Activated CD4-positive, alpha-beta T cell treated with anti-CD3 and anti-CD28 coated beads, Interleukin-2, amount 50 U/mL, for 16 hours (primary cell): ENCODE results near the gene SIVA1.
"Not testable (repeated sequence)": the region's sequence is repeated elsewhere in the genome, so short reads cannot be mapped to it uniquely, and the experiment has no call there.

Experiments
- DNase-seq: peaks from one replicate; pipeline ENCODE4 v3.0.0-alpha.2; 2020

Gene SIVA1

DNA sequence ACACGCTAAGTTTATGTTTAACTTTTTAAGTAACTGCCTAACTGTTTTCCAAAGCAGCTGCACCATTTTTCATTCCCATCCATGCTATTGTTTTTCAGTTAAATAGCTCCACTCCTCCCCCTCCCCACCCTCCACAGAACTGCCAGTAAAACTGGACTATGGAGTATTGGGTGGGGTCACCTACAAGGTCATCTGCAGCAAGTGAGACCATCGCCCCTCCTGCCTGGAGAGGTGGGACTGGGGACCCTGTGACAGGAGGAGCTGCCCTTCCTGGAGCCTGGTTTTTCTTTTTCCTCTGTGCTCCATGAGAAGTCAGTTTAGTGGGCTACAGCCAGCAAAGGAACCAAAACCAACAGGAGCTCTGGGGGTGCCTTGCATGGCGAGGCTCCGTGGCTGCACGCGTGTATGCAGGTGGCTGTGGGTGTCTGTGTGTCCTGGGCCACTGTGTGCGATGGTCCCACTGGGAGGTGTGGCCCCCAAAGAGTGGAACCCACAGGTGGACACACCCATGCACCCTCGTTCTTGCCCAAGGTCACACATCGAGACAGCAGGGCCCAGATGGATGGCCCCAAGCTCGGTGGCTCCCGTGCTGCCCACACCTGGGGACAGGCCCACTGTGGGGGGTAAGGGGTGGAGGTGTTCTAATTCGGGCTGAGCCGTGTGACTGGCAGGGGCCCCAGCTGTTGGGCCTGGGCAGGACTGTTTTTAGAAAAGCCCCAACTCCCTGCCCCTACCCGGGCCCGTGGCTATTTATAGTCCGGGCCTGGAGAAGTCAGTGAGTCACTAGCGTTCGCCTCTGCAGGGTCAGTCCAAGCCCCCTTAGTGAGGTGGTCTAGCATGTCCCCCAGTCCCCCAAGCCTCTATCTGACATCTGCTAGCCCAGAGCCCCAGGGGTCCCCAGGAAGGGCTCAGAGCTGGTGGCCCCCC is 31.2 kb upstream of the SIVA1 start:
- DNase-seq = no peak

GRCh38 chr14:104722938-104723650 is 29.9 kb upstream of the SIVA1 start:
- DNase-seq = no peak

GRCh38 chr14:104723651-104724406 is 29.1 kb upstream of the SIVA1 start, which contains the start of gene ADSS1:
Gene ADSS1 (plus strand): TSS chr14:104724229. CDS start chr14:104724271, 42 bp downstream.
- peak; percentile 52 for DNase-seq

DNA sequence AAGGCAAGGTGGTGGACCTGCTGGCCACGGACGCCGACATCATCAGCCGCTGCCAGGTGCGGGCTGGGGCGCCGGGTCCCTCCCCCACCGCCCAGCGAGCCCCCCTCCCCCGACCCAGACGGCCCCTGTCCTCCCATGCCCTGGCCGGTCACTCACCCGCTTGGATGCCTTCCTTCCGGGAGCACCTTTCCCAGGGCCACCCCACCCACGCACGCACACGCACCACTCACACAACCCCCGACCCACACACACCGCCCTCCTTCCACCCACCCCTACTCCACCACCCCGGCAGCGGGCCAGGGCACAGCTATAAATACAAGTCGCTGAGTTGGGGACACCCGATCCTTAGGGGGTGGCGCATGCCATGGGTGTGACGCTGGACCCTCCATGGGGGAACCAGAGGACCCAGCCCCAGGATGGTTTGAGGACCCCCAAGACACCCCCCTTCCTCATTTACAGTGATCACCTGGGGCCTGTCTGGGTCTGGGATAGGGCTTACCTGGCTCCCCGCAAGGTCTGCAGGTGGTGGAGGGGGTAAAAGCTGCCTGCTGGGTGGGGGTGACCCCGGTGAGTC is 28.5 kb upstream of the SIVA1 start:
- no peak for DNase-seq

- no peak for DNase-seq
Observed at GRCh38 chr14:104724981-104725771, 27.8 kb upstream of the SIVA1 start.

DNA sequence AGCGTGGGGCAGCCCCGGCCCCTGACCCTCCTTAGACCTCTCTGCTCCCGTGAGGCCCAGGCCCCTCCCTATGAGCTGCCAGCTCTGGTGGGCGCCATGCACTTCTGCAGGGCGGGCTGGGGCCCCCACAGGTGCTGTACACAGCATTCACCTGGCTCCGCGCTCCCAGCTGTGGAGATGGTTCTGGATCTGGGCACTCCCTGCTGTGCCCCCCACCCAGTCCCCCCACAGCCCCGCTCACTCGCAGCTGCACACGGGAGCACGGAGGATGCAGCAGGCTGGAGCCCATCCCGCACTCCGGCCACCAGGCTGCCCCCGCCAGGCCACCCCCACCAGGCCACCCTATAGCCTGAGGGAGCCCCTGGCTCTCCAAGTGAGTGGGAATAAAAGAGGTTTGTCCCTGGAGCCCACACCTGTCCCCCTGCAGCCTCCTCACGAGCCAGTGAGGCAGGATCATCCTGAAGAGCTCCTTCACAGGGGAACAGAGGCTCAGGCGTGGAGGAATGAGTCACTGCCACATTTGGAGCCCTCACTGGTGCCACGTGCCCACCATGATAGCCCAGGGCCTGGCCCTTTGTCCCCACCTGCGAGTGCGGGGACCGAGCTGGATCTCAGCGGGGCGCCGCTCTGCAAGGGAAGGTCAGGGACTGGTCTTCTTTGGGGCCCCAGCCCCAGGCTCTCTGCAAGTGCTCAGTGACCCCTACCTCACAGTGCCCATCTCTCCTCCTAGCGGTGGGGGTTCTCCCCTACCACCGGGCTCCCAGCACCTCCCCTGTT is 27.0 kb upstream of the SIVA1 start:
- DNase-seq = no peak

GRCh38 chr14:104726600-104727451 is 26.1 kb upstream of the SIVA1 start:
- no peak for DNase-seq

- DNase-seq = no peak
Observed at GRCh38 chr14:104728631-104729030, 24.3 kb upstream of the SIVA1 start.

DNA sequence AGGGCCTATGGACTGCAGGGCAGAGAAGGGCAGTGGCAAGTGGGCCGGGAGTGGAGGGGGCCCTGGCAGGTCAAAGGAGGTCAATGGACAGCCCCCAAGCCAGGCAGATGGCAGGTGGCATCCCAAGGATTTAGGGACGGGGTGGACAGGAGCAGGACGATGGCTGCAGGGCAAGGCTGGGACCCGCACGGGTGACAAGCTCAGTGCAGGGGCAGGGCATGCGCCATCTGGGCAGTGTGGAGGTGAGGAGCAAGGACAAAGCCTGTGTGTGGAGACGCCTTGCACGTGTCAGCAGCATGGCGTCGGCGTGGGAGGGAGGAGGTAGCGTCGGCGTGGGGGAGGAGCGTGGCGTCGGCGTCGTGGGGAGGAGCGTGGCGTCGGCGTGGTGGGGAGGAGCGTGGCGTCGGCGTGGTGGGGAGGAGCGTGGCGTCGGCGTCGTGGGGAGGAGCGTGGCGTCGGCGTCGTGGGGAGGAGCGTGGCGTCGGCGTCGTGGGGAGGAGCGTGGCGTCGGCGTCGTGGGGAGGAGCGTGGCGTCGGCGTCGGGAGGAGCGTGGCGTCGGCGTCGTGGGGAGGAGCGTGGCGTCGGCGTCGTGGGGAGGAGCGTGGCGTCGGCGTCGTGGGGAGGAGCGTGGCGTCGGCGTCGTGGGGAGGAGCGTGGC is 23.6 kb upstream of the SIVA1 start:
- not testable (repeated sequence) for DNase-seq

DNA sequence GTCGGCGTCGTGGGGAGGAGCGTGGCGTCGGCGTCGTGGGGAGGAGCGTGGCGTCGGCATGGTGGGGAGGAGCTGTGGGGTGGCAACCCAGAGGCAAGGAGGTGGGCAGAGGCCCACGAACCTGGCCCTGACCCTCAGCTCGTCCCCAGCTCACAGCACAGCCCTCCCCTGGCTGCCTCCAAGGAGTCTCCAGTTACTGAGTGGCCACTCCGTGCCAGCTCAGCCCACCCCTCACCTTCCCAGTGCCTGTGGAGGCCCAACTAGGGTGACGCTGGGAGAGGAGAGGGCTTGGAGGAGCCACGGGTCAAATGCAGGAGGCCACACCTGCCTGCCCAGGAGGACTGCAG is 23.1 kb upstream of the SIVA1 start:
- no peak for DNase-seq

DNA sequence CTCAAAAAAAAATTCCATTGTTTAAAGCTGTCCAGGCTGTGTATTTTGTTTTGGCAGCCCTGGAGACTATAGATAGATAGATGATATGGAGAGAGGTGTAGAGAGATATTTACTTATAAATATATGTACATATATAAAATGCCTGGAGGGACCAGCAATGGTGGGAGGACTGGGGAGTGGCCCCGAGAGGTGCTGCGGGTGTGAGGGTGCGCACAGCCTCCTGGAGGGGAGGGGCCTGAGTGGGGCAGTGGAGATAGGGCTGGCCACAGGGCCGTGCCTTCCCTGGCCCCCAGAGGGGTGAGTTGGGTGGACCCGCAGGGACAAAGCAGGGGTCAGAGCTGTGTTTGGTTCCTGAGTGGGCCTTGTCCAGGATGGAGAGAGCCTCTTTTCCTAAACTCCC is 22.5 kb upstream of the SIVA1 start:
- no peak for DNase-seq

DNA sequence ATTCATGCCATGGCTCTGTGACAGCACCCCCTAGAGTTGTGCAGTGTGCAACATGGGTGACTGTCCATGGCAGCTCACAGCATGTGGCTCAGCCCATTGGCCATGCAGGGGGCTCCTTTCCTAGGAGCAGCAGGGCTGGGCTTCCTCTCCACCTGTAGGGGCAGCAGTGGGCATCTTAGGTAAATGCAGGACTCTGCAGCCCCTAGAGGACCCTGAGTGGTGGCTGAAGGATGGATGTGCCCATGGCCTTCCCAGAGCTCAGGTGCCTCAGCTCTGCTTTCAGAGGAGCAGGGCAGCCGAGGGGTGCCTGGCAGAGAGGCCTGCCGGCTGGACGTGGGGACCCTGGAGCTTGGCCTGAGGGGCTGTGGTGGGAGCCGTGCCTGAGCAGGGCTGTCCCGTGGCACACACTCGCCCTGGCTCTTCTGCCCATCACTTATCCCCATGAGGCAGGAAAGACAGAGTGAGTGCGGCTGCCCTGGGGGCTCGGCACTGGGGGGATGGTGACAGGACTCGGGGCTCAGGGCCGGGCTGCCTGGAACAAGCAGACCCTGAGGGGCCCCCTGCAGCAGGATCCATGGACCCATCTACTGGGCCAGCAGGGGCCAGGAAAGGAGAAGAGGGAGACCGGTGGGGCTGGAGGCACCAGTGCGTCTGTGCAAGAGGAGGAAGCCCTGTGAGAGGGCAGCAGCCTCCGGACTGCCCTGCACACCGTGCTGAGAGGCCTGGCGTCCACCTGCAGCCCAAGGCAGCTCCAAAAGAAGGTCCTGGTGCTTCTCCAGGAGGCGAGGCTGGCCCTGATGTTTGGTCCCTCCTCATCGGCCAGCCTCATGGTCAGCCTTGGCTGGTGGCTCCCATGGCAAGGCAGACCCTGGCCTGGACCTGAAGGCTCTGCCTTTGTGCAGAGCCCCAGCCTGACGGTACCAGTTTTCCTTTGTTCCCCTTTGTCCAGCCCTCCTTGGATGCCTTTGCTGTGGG is 21.3 kb upstream of the SIVA1 start:
- no peak for DNase-seq

GRCh38 chr14:104732355-104732804 is 20.6 kb upstream of the SIVA1 start:
- no peak for DNase-seq

DNA sequence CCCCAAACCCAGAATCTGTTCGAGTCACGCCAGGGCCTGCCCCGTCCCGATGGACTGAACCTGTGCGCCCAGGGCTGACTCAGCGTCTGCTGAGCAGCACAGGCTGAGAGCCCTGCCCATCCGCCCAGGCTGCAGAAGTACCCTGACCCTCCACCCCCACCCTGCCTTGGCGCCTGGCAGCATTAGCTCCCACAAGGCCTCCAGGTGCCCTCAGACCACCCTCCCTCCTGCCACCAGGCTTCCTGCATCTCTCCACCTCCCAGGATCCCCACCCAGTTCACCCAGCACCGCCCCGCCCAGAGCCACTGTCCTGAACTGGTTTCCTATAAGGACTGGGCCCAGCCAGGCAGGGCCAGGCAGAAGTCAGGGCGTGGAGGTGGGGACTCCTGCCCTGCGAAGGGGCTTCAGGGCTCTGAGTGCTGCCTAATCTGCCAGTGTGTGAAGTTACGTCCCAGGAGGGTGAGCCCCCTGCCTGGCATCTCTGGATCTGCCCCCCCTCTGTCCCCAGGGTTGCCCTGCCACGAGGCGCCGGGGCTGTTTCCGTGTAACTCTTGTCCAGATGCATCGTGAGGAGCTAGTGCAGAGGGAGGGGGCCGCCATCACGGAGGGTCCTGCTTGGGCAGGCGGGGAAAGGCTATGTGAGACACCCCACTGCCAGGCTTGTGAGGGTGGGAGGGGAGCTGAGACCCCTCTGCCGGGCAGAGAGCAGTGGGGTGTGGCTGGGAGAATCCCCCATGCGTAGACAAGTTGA is 19.8 kb upstream of the SIVA1 start:
- DNase-seq = no peak

GRCh38 chr14:104734051-104734587 is 18.8 kb upstream of the SIVA1 start:
- no peak for DNase-seq

- DNase-seq = no peak
Observed at GRCh38 chr14:104734601-104734990, 18.4 kb upstream of the SIVA1 start.
